Measurements from ENCODE around the gene ITGA11. TPM values are rescaled to one million over a fixed set of nuclear protein-coding genes. Genes with fewer than 3 reads are reported as not detected.

Gene ITGA11
- polyA plus RNA-seq, 1 of the 3 experiments (the other 2 are of a cell fraction), result 0.49 TPM

GRCh38 chr15:68333775-68334470 is 98.0 kb downstream of the ITGA11 start:
- H3K27ac ChIP-seq (ENCODE audit: low read depth in 2 of 2, low read length in 1 of 2), result 0 out of 4 replicates have a peak overlapping the region, but pooled peaks of 1 of the 2 experiments have one; percentile 3
- no peaks in the 10 kb centered on the region for H4K20me1 ChIP-seq (ENCODE audit: insufficient read depth)
- peaks cover 14% of the 10 kb centered on the region in 2 experiments; a peak in 3 of 4 replicates for H3K4me1 ChIP-seq (ENCODE audit: control insufficient read depth in 1 of 2, insufficient read depth in 2 of 2, low read depth in 1 of 2, low read length in 1 of 2)
- 0 out of 2 replicates have a peak overlapping the region, but pooled peaks have one; percentile 18 for H3K4me2 ChIP-seq
- ChIA-PET CTCF (interaction anchor here (0.6 to 2.1 kb wide), 4 partner anchors 10 to 1129 kb away, joined by 3 to 7 read pairs (median 4); no protein-coding TSS in a partner anchor), POLR2A (no interaction called here)
- no peaks in the 10 kb centered on the region for H3K36me3 ChIP-seq (replicated peaks in 1 of 2; ENCODE audit: control insufficient read depth in 1 of 2, insufficient read depth in 2 of 2, low read length in 1 of 2)
- no peaks in the 10 kb centered on the region for H3F3A ChIP-seq (replicated peaks; ENCODE audit: insufficient read depth)
- no peaks in the 10 kb centered on the region for H3K27me3 ChIP-seq (ENCODE audit: insufficient read depth)
- H3K9ac ChIP-seq, result no peak overlapping the region
- H2AFZ ChIP-seq (ENCODE audit: low read depth), result no peak overlapping the region
- no peaks in the 10 kb centered on the region for H3K9me3 ChIP-seq
- TF ChIP-seq MAX (IDR thresholded peaks at IDR 0.05; ENCODE audit: low read depth), result no peak
- no peak for TF ChIP-seq JUND (IDR thresholded peaks at IDR 0.05)
- TF ChIP-seq GATA2 (CRISPR knock-in tag; IDR thresholded peaks at IDR 0.05), result no peak
- no peak for TF ChIP-seq CHD2 (IDR thresholded peaks at IDR 0.05; ENCODE audit: low read length, partially characterized antibody)
- no peaks in the 10 kb centered on the region for H3K9me2 ChIP-seq
- 84% methylated on average over 8 of the region's 8 CpGs for WGBS (ENCODE audit: low lambda C conversion rate)
- no peaks in the 10 kb centered on the region for H3K79me2 ChIP-seq (ENCODE audit: insufficient read depth)
- no peak for DNase-seq
- H3K4me3 ChIP-seq (ENCODE audit: low read depth in 2 of 2, low read length in 1 of 2), result no peak overlapping the region

GRCh38 chr15:68332266-68332665 is 99.7 kb downstream of the ITGA11 start:
- no peak for TF ChIP-seq JUND (IDR thresholded peaks at IDR 0.05)
- no peak for TF ChIP-seq GABPA (IDR thresholded peaks at IDR 0.05; ENCODE audit: low read depth)
- TF ChIP-seq MAX (IDR thresholded peaks at IDR 0.05; ENCODE audit: low read depth), result no peak
- H4K20me1 ChIP-seq (ENCODE audit: insufficient read depth), result no peaks in the 10 kb centered on the region
- ChIA-PET POLR2A (no interaction called here), CTCF (interaction anchor here (1.4 kb wide), 1 partner anchor 26 kb away, joined by 3 read pairs; no protein-coding TSS in a partner anchor)
- no peak overlapping the region for H2AFZ ChIP-seq (ENCODE audit: low read depth)
- H3K9me3 ChIP-seq, result no peaks in the 10 kb centered on the region
- peaks cover 14% of the 10 kb centered on the region in 2 experiments; a peak in 3 of 4 replicates for H3K4me1 ChIP-seq (ENCODE audit: control insufficient read depth in 1 of 2, insufficient read depth in 2 of 2, low read depth in 1 of 2, low read length in 1 of 2)
- H3K27ac ChIP-seq (ENCODE audit: low read depth in 2 of 2, low read length in 1 of 2), result no peak overlapping the region
- no peaks in the 10 kb centered on the region for H3K36me3 ChIP-seq (replicated peaks in 1 of 2; ENCODE audit: control insufficient read depth in 1 of 2, insufficient read depth in 2 of 2, low read length in 1 of 2)
- WGBS (ENCODE audit: low lambda C conversion rate), result 94% methylated on average over 18 of the region's 21 CpGs
- DNase-seq, result no peak
- no peak overlapping the region for H3K4me2 ChIP-seq
- no peak overlapping the region for H3K9ac ChIP-seq
- no peaks in the 10 kb centered on the region for H3K27me3 ChIP-seq (ENCODE audit: insufficient read depth)
- H3K79me2 ChIP-seq (ENCODE audit: insufficient read depth), result no peaks in the 10 kb centered on the region
- no peaks in the 10 kb centered on the region for H3F3A ChIP-seq (replicated peaks; ENCODE audit: insufficient read depth)
- no peak overlapping the region for H3K4me3 ChIP-seq (ENCODE audit: low read depth in 2 of 2, low read length in 1 of 2)
- no peaks in the 10 kb centered on the region for H3K9me2 ChIP-seq

GRCh38 chr15:68330901-68331300 is 101.1 kb downstream of the ITGA11 start:
- Histone ChIP-seq H3K79me2 (ENCODE audit: insufficient read depth) (no peaks in the 10 kb centered on the region), H3K27ac (ENCODE audit: low read depth in 2 of 2, low read length in 1 of 2) (no peak overlapping the region), H4K20me1 (ENCODE audit: insufficient read depth) (no peaks in the 10 kb centered on the region), H2AFZ (ENCODE audit: low read depth) (no peak overlapping the region), H3K9me3 (no peaks in the 10 kb centered on the region), H3K4me2 (no peak overlapping the region), H3K27me3 (ENCODE audit: insufficient read depth) (no peaks in the 10 kb centered on the region), H3F3A (replicated peaks; ENCODE audit: insufficient read depth) (no peaks in the 10 kb centered on the region), H3K9ac (no peak overlapping the region), H3K4me3 (ENCODE audit: low read depth in 2 of 2, low read length in 1 of 2) (no peak overlapping the region), H3K4me1 (ENCODE audit: control insufficient read depth in 1 of 2, insufficient read depth in 2 of 2, low read depth in 1 of 2, low read length in 1 of 2) (peaks cover 14% of the 10 kb centered on the region in 2 experiments; a peak in 3 of 4 replicates), H3K36me3 (replicated peaks in 1 of 2; ENCODE audit: control insufficient read depth in 1 of 2, insufficient read depth in 2 of 2, low read length in 1 of 2) (no peaks in the 10 kb centered on the region), H3K9me2 (no peaks in the 10 kb centered on the region)
- WGBS (ENCODE audit: low lambda C conversion rate), result 84% methylated on average over 10 of the region's 10 CpGs
- CTCF ChIA-PET, result interaction anchor here (1.0 to 2.7 kb wide), 4 partner anchors 12 to 25 kb away, joined by 3 to 10 read pairs (median 3); no protein-coding TSS in a partner anchor
- DNase-seq, result no peak
- POLR2A ChIA-PET, result no interaction called here
- TF ChIP-seq SMC3 (IDR thresholded peaks at IDR 0.05; ENCODE audit: low read depth, low read length), result no peak
- no peak for TF ChIP-seq REST (IDR thresholded peaks at IDR 0.05; ENCODE audit: low read depth, low read length)
- no peak for TF ChIP-seq RAD21 (IDR thresholded peaks at IDR 0.05; ENCODE audit: low read length)
- TF ChIP-seq SIN3A (IDR thresholded peaks at IDR 0.05; ENCODE audit: borderline replicate concordance, low read depth, low read length), result no peak
- no peak for TF ChIP-seq CTCF (IDR thresholded peaks at IDR 0.05)
- TF ChIP-seq CHD2 (IDR thresholded peaks at IDR 0.05; ENCODE audit: low read length, partially characterized antibody), result no peak
- no peak for TF ChIP-seq USF1 (IDR thresholded peaks at IDR 0.05; ENCODE audit: borderline replicate concordance, low read depth)
- no peak for TF ChIP-seq TCF12 (IDR thresholded peaks at IDR 0.05)
- TF ChIP-seq MXI1 (IDR thresholded peaks at IDR 0.05; ENCODE audit: low read depth, low read length), result no peak
- TF ChIP-seq FOXJ3 (CRISPR knock-in tag; IDR thresholded peaks at IDR 0.05), result no peak

Data from SK-N-SH (cell line).